ENCODE measurements around the gene AKIRIN2. TPM values are rescaled to one million over a fixed set of nuclear protein-coding genes. Genes with fewer than 3 reads are reported as not detected.

Gene AKIRIN2
- polyA plus RNA-seq, 1 of the 3 experiments (the other 2 are of a cell fraction): 19.0 TPM

DNA sequence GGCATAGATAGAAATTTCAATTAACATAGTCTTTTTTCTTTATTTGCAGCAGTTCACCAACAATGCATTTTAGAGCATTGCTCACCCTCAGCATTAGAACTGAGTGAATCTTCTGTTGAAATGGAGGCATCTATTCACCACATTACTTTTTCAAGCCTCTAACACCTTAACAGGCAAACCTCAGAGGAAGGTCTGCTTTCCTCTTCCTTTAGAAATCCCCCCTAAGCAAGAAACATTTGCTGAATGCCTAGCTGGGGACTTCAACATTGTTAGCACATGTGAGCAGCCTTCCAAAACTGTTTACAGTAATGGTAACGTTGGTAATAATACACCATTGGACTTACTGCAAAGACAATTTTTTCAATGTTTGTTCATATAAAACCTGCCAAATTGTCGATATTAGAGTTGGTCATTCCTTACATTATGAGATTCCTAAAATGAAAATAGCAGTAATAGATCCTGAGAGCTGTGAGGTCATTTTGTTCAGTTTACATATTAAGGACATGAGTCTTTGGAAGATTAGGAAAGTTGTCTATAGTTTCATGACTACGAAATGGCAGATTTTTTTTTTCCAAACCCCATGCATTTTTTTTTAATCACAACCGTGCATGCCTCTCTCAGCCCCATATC is 20.6 kb upstream of the AKIRIN2 start:
- peaks cover 7 to 15% of the 10 kb centered on the region in 2 experiments for H3K4me1 ChIP-seq (ENCODE audit: control insufficient read depth in 1 of 2, insufficient read depth in 2 of 2, low read depth in 1 of 2, low read length in 1 of 2)
- H3K36me3 ChIP-seq (replicated peaks in 1 of 2; ENCODE audit: control insufficient read depth in 1 of 2, insufficient read depth in 2 of 2, low read length in 1 of 2): no peaks in the 10 kb centered on the region
- peak overlapping the region in 1 of 2 experiments; percentile 73; a peak in 2 of 4 replicates for H3K27ac ChIP-seq (ENCODE audit: low read depth in 2 of 2, low read length in 1 of 2)
- H3K9me2 ChIP-seq: no peaks in the 10 kb centered on the region
- DNase-seq: no peak
- H3K4me3 ChIP-seq (ENCODE audit: low read depth in 2 of 2, low read length in 1 of 2): no peak overlapping the region
- 62% methylated on average over 4 of the region's 4 CpGs for WGBS (ENCODE audit: low lambda C conversion rate)
- no peaks in the 10 kb centered on the region for H3K79me2 ChIP-seq (ENCODE audit: insufficient read depth)
- H4K20me1 ChIP-seq (ENCODE audit: insufficient read depth): no peaks in the 10 kb centered on the region
- no peaks in the 10 kb centered on the region for H3F3A ChIP-seq (replicated peaks; ENCODE audit: insufficient read depth)
- CTCF ChIA-PET: no interaction called here
- 0 out of 2 replicates have a peak overlapping the region, but pooled peaks have one; percentile 5 for H3K4me2 ChIP-seq
- TF ChIP-seq FOXJ3 (CRISPR knock-in tag; IDR thresholded peaks at IDR 0.05): no peak
- TF ChIP-seq EZH2phosphoT487 (IDR thresholded peaks at IDR 0.05; ENCODE audit: borderline replicate concordance, low read depth): no peak
- TF ChIP-seq, protein P1, sequence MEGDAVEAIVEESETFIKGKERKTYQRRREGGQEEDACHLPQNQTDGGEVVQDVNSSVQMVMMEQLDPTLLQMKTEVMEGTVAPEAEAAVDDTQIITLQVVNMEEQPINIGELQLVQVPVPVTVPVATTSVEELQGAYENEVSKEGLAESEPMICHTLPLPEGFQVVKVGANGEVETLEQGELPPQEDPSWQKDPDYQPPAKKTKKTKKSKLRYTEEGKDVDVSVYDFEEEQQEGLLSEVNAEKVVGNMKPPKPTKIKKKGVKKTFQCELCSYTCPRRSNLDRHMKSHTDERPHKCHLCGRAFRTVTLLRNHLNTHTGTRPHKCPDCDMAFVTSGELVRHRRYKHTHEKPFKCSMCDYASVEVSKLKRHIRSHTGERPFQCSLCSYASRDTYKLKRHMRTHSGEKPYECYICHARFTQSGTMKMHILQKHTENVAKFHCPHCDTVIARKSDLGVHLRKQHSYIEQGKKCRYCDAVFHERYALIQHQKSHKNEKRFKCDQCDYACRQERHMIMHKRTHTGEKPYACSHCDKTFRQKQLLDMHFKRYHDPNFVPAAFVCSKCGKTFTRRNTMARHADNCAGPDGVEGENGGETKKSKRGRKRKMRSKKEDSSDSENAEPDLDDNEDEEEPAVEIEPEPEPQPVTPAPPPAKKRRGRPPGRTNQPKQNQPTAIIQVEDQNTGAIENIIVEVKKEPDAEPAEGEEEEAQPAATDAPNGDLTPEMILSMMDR (IDR thresholded peaks at IDR 0.05): no peak
- TF ChIP-seq MXI1 (IDR thresholded peaks at IDR 0.05; ENCODE audit: low read depth, low read length): no peak
- TF ChIP-seq SIN3A (IDR thresholded peaks at IDR 0.05; ENCODE audit: borderline replicate concordance, low read depth, low read length): no peak
- TF ChIP-seq, protein P2, sequence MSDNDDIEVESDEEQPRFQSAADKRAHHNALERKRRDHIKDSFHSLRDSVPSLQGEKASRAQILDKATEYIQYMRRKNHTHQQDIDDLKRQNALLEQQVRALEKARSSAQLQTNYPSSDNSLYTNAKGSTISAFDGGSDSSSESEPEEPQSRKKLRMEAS (IDR thresholded peaks at IDR 0.05; ENCODE audit: low read depth): no peak
- no peak for TF ChIP-seq MEF2A (IDR thresholded peaks at IDR 0.05; ENCODE audit: borderline replicate concordance, low read depth)
- TF ChIP-seq, protein P3, sequence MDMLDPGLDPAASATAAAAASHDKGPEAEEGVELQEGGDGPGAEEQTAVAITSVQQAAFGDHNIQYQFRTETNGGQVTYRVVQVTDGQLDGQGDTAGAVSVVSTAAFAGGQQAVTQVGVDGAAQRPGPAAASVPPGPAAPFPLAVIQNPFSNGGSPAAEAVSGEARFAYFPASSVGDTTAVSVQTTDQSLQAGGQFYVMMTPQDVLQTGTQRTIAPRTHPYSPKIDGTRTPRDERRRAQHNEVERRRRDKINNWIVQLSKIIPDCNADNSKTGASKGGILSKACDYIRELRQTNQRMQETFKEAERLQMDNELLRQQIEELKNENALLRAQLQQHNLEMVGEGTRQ (IDR thresholded peaks at IDR 0.05; ENCODE audit: borderline replicate concordance, low read depth, low read length): no peak
- no peak for TF ChIP-seq TCF12 (IDR thresholded peaks at IDR 0.05)
- no peaks in the 10 kb centered on the region for H3K9me3 ChIP-seq
- H2AFZ ChIP-seq (ENCODE audit: low read depth): no peak overlapping the region
- POLR2A ChIA-PET: no interaction called here
- H3K9ac ChIP-seq: no peak overlapping the region
- H3K27me3 ChIP-seq (ENCODE audit: insufficient read depth): no peaks in the 10 kb centered on the region

DNA sequence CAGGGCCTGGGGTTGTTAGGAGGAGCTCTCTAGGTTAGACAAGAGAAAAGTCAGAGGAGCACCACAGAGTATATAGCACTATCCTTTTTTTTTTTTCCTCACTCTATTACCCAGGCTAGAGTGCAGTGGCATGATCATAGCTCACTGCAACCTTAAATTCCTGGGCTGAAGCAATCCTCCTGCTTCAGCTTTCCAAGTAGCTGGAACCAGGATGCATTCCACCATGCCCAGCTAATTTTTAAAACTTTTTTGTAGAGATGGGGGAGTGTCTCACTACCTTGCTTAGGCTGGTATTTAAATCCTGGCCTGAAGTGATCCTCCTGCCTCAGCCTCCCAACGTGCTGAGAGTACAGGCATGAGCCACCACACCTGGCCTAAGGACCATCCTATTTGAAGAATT is 19.3 kb upstream of the AKIRIN2 start:
- POLR2A ChIA-PET: no interaction called here
- Histone ChIP-seq H3K27me3 (ENCODE audit: insufficient read depth) (no peaks in the 10 kb centered on the region), H4K20me1 (ENCODE audit: insufficient read depth) (no peaks in the 10 kb centered on the region), H3K9me2 (no peaks in the 10 kb centered on the region), H3F3A (replicated peaks; ENCODE audit: insufficient read depth) (no peaks in the 10 kb centered on the region), H3K79me2 (ENCODE audit: insufficient read depth) (no peaks in the 10 kb centered on the region), H3K4me1 (ENCODE audit: control insufficient read depth in 1 of 2, insufficient read depth in 2 of 2, low read depth in 1 of 2, low read length in 1 of 2) (peaks cover 10 to 15% of the 10 kb centered on the region in 2 experiments), H3K4me3 (ENCODE audit: low read depth in 2 of 2, low read length in 1 of 2) (no peak overlapping the region), H2AFZ (ENCODE audit: low read depth) (no peak overlapping the region), H3K9ac (no peak overlapping the region), H3K9me3 (no peaks in the 10 kb centered on the region), H3K27ac (ENCODE audit: low read depth in 2 of 2, low read length in 1 of 2) (no peak overlapping the region; a peak in 1 of 4 replicates), H3K4me2 (0 out of 2 replicates have a peak overlapping the region, but pooled peaks have one; percentile 5), H3K36me3 (replicated peaks in 1 of 2; ENCODE audit: control insufficient read depth in 1 of 2, insufficient read depth in 2 of 2, low read length in 1 of 2) (no peaks in the 10 kb centered on the region)
- CTCF ChIA-PET: interaction anchor here (0.7 kb wide), 1 partner anchor 583 kb away, joined by 3 read pairs; no protein-coding TSS in a partner anchor
- no peak for TF ChIP-seq GABPA (IDR thresholded peaks at IDR 0.05; ENCODE audit: low read depth)
- 100% methylated on average over 1 of the region's 1 CpG for WGBS (ENCODE audit: low lambda C conversion rate)
- DNase-seq: no peak

Measured in SK-N-SH (cell line).